ENCODE results near the gene SIM2.

DNA sequence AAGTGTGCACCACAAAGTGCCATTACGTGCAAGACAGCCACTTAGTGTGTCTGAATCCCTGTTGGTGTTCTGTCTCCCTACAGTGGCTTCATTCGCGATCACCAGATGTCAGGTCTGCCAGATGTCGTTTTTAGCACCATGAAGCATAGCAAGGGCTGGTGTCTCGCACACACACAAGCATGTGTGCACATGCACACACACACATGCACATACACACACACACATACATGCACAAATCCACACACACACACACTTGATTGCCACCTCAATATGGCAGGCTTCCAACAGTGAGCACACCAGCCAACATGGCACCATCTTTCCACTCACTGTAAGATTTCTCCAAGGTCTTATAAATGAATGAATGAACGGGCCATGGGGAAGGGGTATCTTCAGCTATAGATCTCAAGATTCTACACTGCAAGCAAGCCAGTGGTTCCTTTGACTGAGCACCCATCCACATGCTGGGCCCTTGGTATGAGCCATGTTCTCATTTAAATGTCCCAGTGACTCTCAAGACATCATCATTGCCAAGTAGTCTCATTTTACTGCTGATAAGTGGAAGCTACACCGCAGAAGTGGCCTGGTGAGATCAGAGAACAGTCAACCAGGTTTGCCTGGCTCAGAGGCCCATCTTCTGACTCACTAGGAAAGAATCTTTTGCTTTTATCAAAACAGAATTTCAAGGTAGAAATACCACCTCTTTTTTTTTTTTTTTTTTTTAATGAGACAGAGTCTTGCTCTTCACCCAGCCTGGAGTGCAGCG, 84.9 kb downstream of the SIM2 start:
- TF ChIP-seq EZH2 (IDR thresholded peaks at IDR 0.05; ENCODE audit: insufficient read depth, poor library complexity, severe bottlenecking), result no peak
- no peak for TF ChIP-seq EZH2phosphoT487 (IDR thresholded peaks at IDR 0.05; ENCODE audit: insufficient read depth, low read depth)

Measured in GM23248 (cell line).